ENCODE measurements around the gene ABCC12.
"Not testable (repeated sequence)": the region's sequence is repeated elsewhere in the genome, so short reads cannot be mapped to it uniquely, and the experiment has no call there.

Gene ABCC12

DNA sequence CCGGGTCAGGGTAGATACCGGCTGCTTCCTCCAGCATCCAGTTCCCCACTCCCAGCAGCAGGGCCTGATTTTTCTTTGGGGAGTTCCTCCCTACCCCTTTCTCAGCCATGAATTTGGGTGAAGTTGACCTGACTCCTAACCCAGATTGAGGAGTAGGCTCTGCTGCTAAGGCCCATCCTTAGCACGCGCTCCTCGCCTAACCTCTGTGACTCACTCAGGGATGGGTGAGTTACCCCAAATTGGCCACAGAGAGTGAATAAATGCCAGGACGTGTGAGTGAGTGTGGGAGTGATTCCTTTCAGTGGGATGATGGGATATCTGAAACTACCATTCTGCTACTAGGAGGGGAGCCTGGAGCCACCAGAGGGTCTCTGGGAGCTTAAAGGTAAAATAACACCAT, 28.9 kb upstream of the ABCC12 start:
- no peaks in the 10 kb centered on the region for H3K9me3 ChIP-seq (ENCODE audit: low read length)
- no peak overlapping the region for H3K27ac ChIP-seq (ENCODE audit: low read depth, low read length, poor library complexity, severe bottlenecking)
- H3K4me1 ChIP-seq (ENCODE audit: insufficient read depth, low read length, severe bottlenecking), result no peaks in the 10 kb centered on the region
- H3K36me3 ChIP-seq (ENCODE audit: insufficient read depth, low read length), result no peaks in the 10 kb centered on the region
- H3K9me2 ChIP-seq (ENCODE audit: low read depth, low read length), result no peaks in the 10 kb centered on the region
- no peaks in the 10 kb centered on the region for H4K20me1 ChIP-seq (ENCODE audit: insufficient read depth, low read length)
- H2AFZ ChIP-seq (ENCODE audit: low read length), result no peak overlapping the region
- TF ChIP-seq, protein P1, sequence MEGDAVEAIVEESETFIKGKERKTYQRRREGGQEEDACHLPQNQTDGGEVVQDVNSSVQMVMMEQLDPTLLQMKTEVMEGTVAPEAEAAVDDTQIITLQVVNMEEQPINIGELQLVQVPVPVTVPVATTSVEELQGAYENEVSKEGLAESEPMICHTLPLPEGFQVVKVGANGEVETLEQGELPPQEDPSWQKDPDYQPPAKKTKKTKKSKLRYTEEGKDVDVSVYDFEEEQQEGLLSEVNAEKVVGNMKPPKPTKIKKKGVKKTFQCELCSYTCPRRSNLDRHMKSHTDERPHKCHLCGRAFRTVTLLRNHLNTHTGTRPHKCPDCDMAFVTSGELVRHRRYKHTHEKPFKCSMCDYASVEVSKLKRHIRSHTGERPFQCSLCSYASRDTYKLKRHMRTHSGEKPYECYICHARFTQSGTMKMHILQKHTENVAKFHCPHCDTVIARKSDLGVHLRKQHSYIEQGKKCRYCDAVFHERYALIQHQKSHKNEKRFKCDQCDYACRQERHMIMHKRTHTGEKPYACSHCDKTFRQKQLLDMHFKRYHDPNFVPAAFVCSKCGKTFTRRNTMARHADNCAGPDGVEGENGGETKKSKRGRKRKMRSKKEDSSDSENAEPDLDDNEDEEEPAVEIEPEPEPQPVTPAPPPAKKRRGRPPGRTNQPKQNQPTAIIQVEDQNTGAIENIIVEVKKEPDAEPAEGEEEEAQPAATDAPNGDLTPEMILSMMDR (IDR thresholded peaks at IDR 0.05; ENCODE audit: low read length), result no peak
- TF ChIP-seq EZH2 (IDR thresholded peaks at IDR 0.05; ENCODE audit: borderline replicate concordance, low read length), result no peak
- no peak overlapping the region for H3K9ac ChIP-seq (ENCODE audit: low read length)
- H3K27me3 ChIP-seq (ENCODE audit: insufficient read depth, low read length), result no peaks in the 10 kb centered on the region; the same call in 1 of the 2 replicates
- no peak overlapping the region for H3K4me3 ChIP-seq (ENCODE audit: low read depth, low read length, poor library complexity, severe bottlenecking)
- H3K79me2 ChIP-seq (ENCODE audit: insufficient read depth, low read length), result no peaks in the 10 kb centered on the region
- H3F3A ChIP-seq (ENCODE audit: insufficient read depth, low read length), result no peaks in the 10 kb centered on the region
- H3K4me2 ChIP-seq (ENCODE audit: low read length), result no peak overlapping the region

DNA sequence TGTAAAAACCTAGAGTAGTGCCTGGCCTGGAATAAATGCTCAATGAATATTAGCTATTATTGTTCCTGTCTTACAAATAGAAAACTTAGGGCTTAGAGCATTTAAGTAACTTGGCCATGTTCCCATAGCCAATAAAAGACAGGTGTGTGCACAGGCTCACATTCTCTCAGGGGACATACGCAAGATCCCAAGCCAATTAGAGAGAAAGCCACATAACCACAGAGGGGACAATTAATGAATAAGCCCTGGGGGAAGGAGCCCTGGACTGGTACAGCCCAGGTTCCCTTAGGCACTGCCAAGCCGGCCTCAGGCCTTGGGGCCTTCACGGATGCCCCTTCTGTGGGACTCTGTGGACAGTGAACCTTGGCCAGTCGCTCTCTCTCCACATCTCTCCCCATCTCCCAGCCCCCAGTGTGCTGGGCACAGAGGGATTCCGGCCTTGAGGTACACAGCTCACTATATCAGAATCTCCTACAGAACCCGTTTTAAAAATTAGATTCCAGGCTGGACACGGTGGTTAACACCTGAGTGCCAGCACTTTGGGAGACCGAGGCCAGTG, 27.3 kb upstream of the ABCC12 start:
- Histone ChIP-seq H3K9me3 (ENCODE audit: low read length) (no peaks in the 10 kb centered on the region), H4K20me1 (ENCODE audit: insufficient read depth, low read length) (no peaks in the 10 kb centered on the region), H3K79me2 (ENCODE audit: insufficient read depth, low read length) (no peaks in the 10 kb centered on the region), H3K4me2 (ENCODE audit: low read length) (no peak overlapping the region), H3K9me2 (ENCODE audit: low read depth, low read length) (no peaks in the 10 kb centered on the region), H2AFZ (ENCODE audit: low read length) (no peak overlapping the region), H3K27me3 (ENCODE audit: insufficient read depth, low read length) (no peaks in the 10 kb centered on the region), H3K4me3 (ENCODE audit: low read depth, low read length, poor library complexity, severe bottlenecking) (no peak overlapping the region), H3K4me1 (ENCODE audit: insufficient read depth, low read length, severe bottlenecking) (no peaks in the 10 kb centered on the region), H3F3A (ENCODE audit: insufficient read depth, low read length) (no peaks in the 10 kb centered on the region), H3K27ac (ENCODE audit: low read depth, low read length, poor library complexity, severe bottlenecking) (no peak overlapping the region), H3K36me3 (ENCODE audit: insufficient read depth, low read length) (no peaks in the 10 kb centered on the region), H3K9ac (ENCODE audit: low read length) (no peak overlapping the region)
- no peak for TF ChIP-seq EZH2 (IDR thresholded peaks at IDR 0.05; ENCODE audit: borderline replicate concordance, low read length)
- TF ChIP-seq, protein P1 (IDR thresholded peaks at IDR 0.05; ENCODE audit: low read length), result no peak

DNA sequence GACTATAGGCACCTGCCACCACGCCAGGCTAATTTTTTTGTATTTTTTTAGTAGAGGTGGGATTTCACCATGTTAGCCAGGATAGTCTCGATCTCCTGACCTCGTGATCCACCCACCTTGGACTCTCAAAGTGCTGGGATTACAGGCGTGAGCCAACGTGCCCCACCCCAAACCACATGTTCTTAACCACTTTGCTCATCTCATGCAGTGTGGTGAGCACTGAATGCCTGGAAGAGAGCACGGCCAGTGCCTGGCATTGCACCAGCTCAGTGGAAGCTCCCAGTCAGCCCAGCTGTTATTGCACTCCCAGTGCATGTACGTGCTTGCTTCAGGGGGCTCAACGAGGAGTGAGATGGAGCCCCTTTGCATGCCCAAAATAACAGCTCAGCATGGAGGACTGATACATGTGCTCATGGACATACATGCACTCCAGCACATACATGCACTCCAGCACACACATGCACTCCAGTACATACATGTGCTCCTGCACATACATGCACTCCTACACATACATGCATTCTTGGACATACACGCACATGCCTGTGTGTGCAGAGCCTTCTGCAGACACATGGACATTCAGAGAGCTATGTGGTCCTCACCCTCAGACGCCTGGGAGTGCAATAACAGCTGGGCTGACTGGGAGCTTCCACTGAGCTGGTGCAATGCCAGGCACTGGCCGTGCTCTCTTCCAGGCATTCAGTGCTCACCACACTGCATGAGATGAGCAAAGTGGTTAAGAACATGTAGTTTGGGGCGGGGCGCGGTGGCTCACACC, 26.1 kb upstream of the ABCC12 start:
- not testable (repeated sequence) for H3K27me3 ChIP-seq (ENCODE audit: insufficient read depth, low read length); H3K4me2 ChIP-seq (ENCODE audit: low read length); H3F3A ChIP-seq (ENCODE audit: insufficient read depth, low read length); H3K79me2 ChIP-seq (ENCODE audit: insufficient read depth, low read length); H4K20me1 ChIP-seq (ENCODE audit: insufficient read depth, low read length); H3K4me3 ChIP-seq (ENCODE audit: low read depth, low read length, poor library complexity, severe bottlenecking); H3K4me1 ChIP-seq (ENCODE audit: insufficient read depth, low read length, severe bottlenecking); H3K27ac ChIP-seq (ENCODE audit: low read depth, low read length, poor library complexity, severe bottlenecking); H3K36me3 ChIP-seq (ENCODE audit: insufficient read depth, low read length); H3K9me3 ChIP-seq (ENCODE audit: low read length); H2AFZ ChIP-seq (ENCODE audit: low read length); H3K9ac ChIP-seq (ENCODE audit: low read length); H3K9me2 ChIP-seq (ENCODE audit: low read depth, low read length)
